NCI-H460 (cell line): ENCODE data around the gene SECISBP2L. TPM values are rescaled to one million over a fixed set of nuclear protein-coding genes. Genes with fewer than 3 reads are reported as not detected.

Source experiments
- DNase-seq: peaks from one replicate; pipeline ENCODE4 v3.0.0-alpha.2; 2016; ENCODE audit warnings: low read depth; ENCODE audit errors: extremely low read depth
- total RNA-seq: library from RNA; depleted of rRNA; stranded (reverse); fragments of >200 nt; shearing (Covaris generic); gene quantifications from 2 replicates; pipeline ENCODE4 v1.2.3, GENCODE V29; 2014

The SECISBP2L gene
- total RNA-seq, 1 experiment from 2014 or later: 29.2 TPM

DNA sequence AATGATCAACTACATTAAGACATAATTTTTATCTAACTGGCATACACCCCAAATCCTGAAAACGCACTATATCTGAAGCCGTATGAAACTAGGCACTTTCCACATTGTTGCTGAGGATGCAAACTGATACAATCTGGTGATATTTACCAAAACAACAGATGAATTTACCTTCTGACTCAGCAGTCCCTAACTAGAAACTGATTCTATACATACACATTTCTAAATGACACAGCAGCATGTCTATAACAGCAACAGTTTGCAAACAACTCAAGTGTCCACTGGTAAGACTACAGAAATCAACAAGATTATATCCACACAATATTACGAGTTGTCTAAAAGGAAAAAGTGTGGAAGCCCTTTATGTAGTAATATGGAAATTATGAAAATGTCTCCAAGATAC, 22.9 kb downstream of the SECISBP2L start:
- DNase-seq: no peak

- no peak for DNase-seq
Observed at GRCh38 chr15:49015896-49016295, 30.4 kb downstream of the SECISBP2L start.

GRCh38 chr15:48999314-48999713, 46.9 kb downstream of the SECISBP2L start:
- DNase-seq: no peak

GRCh38 chr15:48996276-48996675, 50.0 kb downstream of the SECISBP2L start:
- DNase-seq: no peak

- no peak for DNase-seq
Observed at GRCh38 chr15:48993380-48993779, 52.9 kb downstream of the SECISBP2L start.

GRCh38 chr15:48992545-48992944, 53.7 kb downstream of the SECISBP2L start:
- DNase-seq: no peak

GRCh38 chr15:48992096-48992495, 54.1 kb downstream of the SECISBP2L start:
- DNase-seq: no peak

- DNase-seq: no peak
Observed at GRCh38 chr15:48989170-48989569, 57.1 kb downstream of the SECISBP2L start.

GRCh38 chr15:48987142-48987541, 59.1 kb downstream of the SECISBP2L start:
- no peak for DNase-seq

DNA sequence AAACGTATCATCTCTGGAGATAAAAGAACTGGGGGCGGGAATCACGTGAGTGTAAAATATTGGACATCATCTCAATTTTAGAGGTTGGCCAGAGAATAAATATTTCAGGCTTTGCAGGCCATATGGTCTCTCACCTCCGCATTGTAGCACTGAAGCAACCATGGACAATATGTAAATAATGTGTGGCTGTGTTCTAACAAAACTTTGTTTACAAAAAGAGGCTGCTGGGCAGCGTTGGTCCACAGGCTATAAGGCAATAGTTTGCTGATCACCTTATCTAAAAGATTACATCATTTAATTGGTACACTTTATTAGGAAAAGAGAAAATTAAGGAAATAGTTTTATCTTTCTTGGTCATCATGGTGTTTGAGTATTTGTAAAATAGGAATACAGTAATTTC, 60.0 kb downstream of the SECISBP2L start:
- no peak for DNase-seq

GRCh38 chr15:48985516-48985915, 60.7 kb downstream of the SECISBP2L start:
- DNase-seq: no peak

GRCh38 chr15:48984811-48985352, 61.4 kb downstream of the SECISBP2L start:
- no peak for DNase-seq

- no peak for DNase-seq
Observed at GRCh38 chr15:48984021-48984710, 62.1 kb downstream of the SECISBP2L start.

- no peak for DNase-seq
Observed at GRCh38 chr15:48983300-48983699, 62.9 kb downstream of the SECISBP2L start.

GRCh38 chr15:48981941-48982340, 64.3 kb downstream of the SECISBP2L start:
- no peak for DNase-seq

DNA sequence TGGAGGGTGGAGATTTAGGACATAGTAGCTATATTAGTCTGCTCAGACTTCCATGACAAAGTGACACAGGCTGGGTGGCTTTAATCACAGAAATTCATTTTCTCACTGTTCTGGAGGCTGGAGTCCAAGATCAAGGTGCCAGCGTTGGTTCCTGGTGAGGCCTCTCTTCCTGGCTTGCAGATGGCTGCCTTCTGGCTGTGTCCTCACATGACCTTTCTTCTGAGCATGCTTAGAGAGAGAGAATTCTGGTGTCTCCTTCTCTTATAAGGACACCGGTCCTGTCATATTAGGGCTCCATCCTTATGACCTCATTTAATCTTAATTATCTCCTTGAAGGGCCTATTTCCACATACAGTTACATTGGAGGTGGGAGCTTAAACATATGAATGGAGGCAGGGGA, 67.6 kb downstream of the SECISBP2L start:
- DNase-seq: no peak

GRCh38 chr15:48976444-48977088, 69.7 kb downstream of the SECISBP2L start:
- no peak for DNase-seq

DNA sequence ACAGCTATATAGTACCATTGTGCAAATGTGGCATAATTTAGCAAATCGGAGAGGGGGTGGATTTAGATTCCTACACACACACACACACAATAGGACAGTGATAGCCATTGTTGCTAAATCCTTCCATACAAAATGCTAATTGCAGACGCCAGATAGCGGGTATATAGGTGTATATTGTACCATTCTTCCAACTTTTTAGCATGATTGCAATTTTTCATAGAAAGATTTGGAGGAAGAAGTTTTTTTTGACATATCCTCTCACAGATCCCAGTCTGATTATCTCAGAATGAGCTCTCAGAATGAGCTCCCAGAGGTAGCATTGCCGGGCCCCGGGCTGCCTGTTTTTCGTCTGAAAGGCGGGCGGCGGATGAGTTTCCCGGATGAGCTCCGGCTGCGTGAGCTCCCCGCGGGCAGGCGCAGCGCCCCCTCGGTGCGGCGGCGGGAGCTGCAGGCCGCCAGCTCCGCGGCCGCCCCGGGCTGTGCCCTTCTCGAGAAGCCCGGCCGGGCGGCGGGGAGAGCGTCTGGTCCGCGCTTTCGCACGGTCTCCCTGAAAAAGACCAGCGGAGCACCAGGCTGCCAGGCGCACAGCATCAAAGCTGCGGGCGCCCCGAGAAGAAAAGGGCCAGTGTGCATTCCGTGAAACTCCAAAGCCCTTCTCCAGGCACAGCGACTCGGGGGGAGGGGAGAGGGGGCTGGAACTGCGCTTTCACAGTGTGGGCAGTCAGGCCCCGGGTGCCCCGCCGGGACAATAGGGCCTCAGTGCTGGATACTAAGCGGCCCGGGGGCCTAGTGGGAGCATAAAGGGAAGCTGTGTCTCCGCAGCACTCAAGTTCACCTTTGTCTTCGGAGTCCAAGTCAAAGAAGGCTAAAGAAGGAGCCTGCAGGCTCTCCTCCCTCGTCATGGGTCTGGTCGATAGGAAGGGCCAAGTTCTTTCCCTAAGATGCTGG, 70.5 kb downstream of the SECISBP2L start:
- DNase-seq: peak; percentile 75

DNA sequence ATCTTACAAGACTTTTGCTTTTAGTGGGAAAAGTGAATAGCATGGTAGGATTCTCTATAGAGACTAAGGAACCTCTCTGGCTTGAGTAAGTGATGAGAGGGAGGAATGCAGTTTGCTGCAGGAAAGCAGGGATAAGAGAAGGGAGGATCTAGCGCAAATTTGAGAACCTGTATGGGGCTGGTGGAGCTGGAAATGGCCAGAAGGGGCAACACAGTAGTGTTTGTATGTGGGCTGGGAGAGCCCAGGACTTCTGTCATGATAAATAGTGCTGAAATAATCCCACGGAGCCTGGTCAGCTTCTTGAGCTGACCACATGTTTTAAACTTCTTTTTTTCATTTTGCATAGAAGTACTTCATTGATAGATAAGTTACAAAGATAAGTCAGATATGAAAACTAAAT, 71.4 kb downstream of the SECISBP2L start:
- no peak for DNase-seq

DNA sequence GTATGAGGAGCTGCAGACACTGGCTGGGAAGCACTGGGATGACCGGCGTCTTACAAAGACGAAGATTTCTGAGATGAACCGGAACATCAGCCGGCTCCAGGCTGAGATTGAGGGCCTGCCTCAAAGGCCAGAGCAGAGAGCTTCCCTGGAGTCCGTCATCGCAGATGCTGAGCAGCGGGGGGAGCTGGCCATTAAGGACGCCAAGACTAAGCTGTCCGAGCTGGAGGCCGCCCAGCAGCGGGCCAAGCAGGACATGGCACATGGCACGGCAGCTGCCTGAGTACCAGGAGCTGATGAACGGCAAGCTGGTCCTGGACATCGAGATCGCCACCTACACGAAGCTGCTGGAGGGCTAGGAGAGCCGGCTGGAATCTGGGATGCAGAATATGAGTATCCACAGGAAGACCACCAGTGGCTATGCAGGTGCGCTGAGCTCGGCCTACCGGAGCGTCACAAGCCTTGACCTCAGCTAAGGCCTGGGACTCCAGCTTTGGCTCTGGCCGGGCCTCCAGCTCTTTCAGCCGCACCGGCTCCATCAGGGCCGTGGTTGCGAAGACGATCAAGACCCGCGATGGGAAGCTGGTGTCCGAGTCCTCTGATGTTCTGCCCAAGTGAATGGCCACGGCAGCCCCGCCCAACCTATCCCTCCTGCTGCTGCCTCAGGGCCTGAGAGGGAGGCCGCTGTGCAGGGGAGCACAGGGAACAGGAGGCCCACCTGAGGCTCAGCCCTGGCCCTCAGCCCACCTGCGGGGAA, 73.3 kb downstream of the SECISBP2L start:
- no peak for DNase-seq
